Right lobe of liver (tissue), 4 donors: ENCODE measurements around the gene PLAC9.

ENCODE experiments used
- CTCF ChIP-seq, 4 donors: fragments of 200-600 bp in 3 of 4; fragments of 450-650 bp in 1 of 4; IDR thresholded peaks; one replicate each; pipeline versions ENCODE4 v1.5.1 to v1.8.0; 2016 to 2022; ENCODE audit warnings: antibody characterized with exemption in 4 of 4, mild to moderate bottlenecking in 2 of 4
- POLR2A ChIP-seq: fragments of 450-650 bp; IDR thresholded peaks from one replicate; pipeline ENCODE4 v1.6.1; 2017; ENCODE audit warnings: antibody characterized with exemption, mild to moderate bottlenecking
- donor health status: DM: no; HTN: no; CAD: no.
- donor health status: DM: no; HTN: no; CAD: no.
- donor health status: DM: no; HTN: yes; CAD: no.

- TF ChIP-seq CTCF (IDR thresholded peaks at IDR 0.05) (no peak), POLR2A (no peak)
These were observed 50.5 kb downstream of the PLAC9 start for GRCh38 chr10:80182986-80183385.
